Measurements from ENCODE around the gene FMN1. TPM values are rescaled to one million over a fixed set of nuclear protein-coding genes. Genes with fewer than 3 reads are reported as not detected.

Gene FMN1
- total RNA-seq, 1 experiment from 2014 or later: 3.9 TPM

DNA sequence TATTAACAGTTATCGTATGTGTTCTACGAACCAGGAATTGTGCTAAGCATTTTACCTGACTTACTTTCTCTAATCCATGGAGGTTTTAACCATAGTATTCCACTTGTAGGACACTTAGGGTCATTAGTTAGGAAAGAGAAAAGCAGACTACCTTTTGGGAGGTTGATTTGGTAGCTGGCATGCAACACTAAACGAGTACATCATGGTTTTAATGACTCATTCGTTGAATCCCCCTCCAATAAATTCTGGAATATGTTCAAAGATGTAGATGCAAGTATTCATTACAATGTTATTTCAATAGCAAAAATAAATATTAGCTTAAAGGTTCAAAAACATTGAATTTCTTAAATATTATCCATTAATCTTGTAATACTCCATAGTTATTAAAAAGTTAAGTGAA, 162.5 kb downstream of the FMN1 start:
- BruUV-seq (replicated peaks): no TSS peak
- ChIA-PET POLR2A (no interaction called here), CTCF (no interaction called here)
- no peaks in the 10 kb centered on the region for H3K4me1 ChIP-seq (ENCODE audit: control insufficient read depth, insufficient read depth, low read length)
- no peaks in the 10 kb centered on the region for H3K27me3 ChIP-seq (ENCODE audit: control insufficient read depth, insufficient read depth, low read length)
- H3K27ac ChIP-seq (ENCODE audit: low read length): no peak overlapping the region
- no peak overlapping the region for H3K4me3 ChIP-seq (ENCODE audit: low read depth in 2 of 2, low read length in 2 of 2)
- H3K9me3 ChIP-seq (ENCODE audit: control insufficient read depth, insufficient read depth, low read depth, low read length): no peaks in the 10 kb centered on the region
- in situ Hi-C loops (cut with HindIII; ENCODE audit: low pct_unique_long_range_greater_than_20kb, low sequenced_read_pairs): no loop called here
- DNase-seq (ENCODE audit: low read depth, low spot score) (no peak), ATAC-seq (no peak)
- TF ChIP-seq SIN3A (IDR thresholded peaks at IDR 0.05; ENCODE audit: borderline replicate concordance, insufficient read depth, low read depth, low read length): no peak
- TF ChIP-seq TCF7L2 (IDR thresholded peaks at IDR 0.05; ENCODE audit: low read depth, low read length): no peak
- TF ChIP-seq, protein P1, sequence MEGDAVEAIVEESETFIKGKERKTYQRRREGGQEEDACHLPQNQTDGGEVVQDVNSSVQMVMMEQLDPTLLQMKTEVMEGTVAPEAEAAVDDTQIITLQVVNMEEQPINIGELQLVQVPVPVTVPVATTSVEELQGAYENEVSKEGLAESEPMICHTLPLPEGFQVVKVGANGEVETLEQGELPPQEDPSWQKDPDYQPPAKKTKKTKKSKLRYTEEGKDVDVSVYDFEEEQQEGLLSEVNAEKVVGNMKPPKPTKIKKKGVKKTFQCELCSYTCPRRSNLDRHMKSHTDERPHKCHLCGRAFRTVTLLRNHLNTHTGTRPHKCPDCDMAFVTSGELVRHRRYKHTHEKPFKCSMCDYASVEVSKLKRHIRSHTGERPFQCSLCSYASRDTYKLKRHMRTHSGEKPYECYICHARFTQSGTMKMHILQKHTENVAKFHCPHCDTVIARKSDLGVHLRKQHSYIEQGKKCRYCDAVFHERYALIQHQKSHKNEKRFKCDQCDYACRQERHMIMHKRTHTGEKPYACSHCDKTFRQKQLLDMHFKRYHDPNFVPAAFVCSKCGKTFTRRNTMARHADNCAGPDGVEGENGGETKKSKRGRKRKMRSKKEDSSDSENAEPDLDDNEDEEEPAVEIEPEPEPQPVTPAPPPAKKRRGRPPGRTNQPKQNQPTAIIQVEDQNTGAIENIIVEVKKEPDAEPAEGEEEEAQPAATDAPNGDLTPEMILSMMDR (IDR thresholded peaks at IDR 0.05): no peak
- no peak for TF ChIP-seq POLR2AphosphoS5 (IDR thresholded peaks at IDR 0.05; ENCODE audit: low read depth, low read length)
- TF ChIP-seq, protein P2, sequence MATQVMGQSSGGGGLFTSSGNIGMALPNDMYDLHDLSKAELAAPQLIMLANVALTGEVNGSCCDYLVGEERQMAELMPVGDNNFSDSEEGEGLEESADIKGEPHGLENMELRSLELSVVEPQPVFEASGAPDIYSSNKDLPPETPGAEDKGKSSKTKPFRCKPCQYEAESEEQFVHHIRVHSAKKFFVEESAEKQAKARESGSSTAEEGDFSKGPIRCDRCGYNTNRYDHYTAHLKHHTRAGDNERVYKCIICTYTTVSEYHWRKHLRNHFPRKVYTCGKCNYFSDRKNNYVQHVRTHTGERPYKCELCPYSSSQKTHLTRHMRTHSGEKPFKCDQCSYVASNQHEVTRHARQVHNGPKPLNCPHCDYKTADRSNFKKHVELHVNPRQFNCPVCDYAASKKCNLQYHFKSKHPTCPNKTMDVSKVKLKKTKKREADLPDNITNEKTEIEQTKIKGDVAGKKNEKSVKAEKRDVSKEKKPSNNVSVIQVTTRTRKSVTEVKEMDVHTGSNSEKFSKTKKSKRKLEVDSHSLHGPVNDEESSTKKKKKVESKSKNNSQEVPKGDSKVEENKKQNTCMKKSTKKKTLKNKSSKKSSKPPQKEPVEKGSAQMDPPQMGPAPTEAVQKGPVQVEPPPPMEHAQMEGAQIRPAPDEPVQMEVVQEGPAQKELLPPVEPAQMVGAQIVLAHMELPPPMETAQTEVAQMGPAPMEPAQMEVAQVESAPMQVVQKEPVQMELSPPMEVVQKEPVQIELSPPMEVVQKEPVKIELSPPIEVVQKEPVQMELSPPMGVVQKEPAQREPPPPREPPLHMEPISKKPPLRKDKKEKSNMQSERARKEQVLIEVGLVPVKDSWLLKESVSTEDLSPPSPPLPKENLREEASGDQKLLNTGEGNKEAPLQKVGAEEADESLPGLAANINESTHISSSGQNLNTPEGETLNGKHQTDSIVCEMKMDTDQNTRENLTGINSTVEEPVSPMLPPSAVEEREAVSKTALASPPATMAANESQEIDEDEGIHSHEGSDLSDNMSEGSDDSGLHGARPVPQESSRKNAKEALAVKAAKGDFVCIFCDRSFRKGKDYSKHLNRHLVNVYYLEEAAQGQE (IDR thresholded peaks at IDR 0.05; ENCODE audit: insufficient read depth in 1 of 2, low read depth in 2 of 2, low read length in 1 of 2): no peak
- no peaks in the 10 kb centered on the region; the same call in 1 of the 2 replicates for H3K36me3 ChIP-seq (ENCODE audit: control insufficient read depth, insufficient read depth, low read length)
- intact Hi-C loops (cut with micrococcal nuclease; ENCODE audit: unreplicated experiment): loop anchor here (10.0 kb wide), 1 partner anchor 57 kb away; no protein-coding TSS in a partner anchor

DNA sequence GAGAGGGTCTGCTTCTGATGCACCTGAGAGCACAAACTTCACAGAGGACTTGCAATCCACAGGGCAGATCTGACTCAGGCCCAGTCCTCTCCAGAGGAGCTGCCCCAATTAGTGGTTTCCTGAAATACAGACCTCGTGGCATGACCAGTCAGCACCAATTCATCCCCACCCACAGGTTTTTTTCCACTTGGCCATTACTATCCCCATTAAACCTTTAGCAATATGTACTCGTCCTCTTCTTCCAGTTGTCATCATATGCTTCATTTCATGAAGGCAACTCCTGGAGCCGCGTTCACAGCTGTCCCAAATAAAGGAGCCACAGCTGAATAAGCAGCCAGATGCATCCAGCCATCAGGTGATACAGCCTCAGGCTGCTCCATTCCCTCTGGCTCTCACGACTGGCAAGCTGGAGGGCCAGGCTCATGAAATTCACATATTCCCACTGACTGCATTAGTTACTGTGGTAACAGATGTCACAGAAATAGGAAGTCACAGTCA, 163.1 kb downstream of the FMN1 start:
- Histone ChIP-seq H3K27me3 (ENCODE audit: control insufficient read depth, insufficient read depth, low read length) (no peaks in the 10 kb centered on the region), H3K4me1 (ENCODE audit: control insufficient read depth, insufficient read depth, low read length) (no peaks in the 10 kb centered on the region), H3K36me3 (ENCODE audit: control insufficient read depth, insufficient read depth, low read length) (no peaks in the 10 kb centered on the region; the same call in 1 of the 2 replicates), H3K27ac (ENCODE audit: low read length) (no peak overlapping the region), H3K4me3 (ENCODE audit: low read depth in 2 of 2, low read length in 2 of 2) (no peak overlapping the region), H3K9me3 (ENCODE audit: control insufficient read depth, insufficient read depth, low read depth, low read length) (no peaks in the 10 kb centered on the region)
- BruUV-seq (replicated peaks): no TSS peak
- in situ Hi-C loops (cut with HindIII; ENCODE audit: low pct_unique_long_range_greater_than_20kb, low sequenced_read_pairs) (no loop called here), intact Hi-C loops (cut with micrococcal nuclease; ENCODE audit: unreplicated experiment) (loop anchor here (10.0 kb wide), 1 partner anchor 57 kb away; no protein-coding TSS in a partner anchor)
- no peak for ATAC-seq
- TF ChIP-seq TCF7L2 (IDR thresholded peaks at IDR 0.05; ENCODE audit: low read depth, low read length) (no peak), POLR2AphosphoS5 (IDR thresholded peaks at IDR 0.05; ENCODE audit: low read depth, low read length) (no peak), SIN3A (IDR thresholded peaks at IDR 0.05; ENCODE audit: borderline replicate concordance, insufficient read depth, low read depth, low read length) (no peak)
- TF ChIP-seq, protein P2 (IDR thresholded peaks at IDR 0.05; ENCODE audit: insufficient read depth in 1 of 2, low read depth in 2 of 2, low read length in 1 of 2): no peak
- TF ChIP-seq, protein P1 (IDR thresholded peaks at IDR 0.05): no peak
- POLR2A ChIA-PET: no interaction called here
- DNase-seq (ENCODE audit: low read depth, low spot score): no peak
- CTCF ChIA-PET: no interaction called here
